HepG2 (cell line): ENCODE data around the gene WDCP. TPM values are rescaled to one million over a fixed set of nuclear protein-coding genes. Genes with fewer than 3 reads are reported as not detected.

Experiments used
- DMAP1 ChIP-seq: IDR thresholded peaks from 2 replicates; pipeline ENCODE4 v1.6.1; 2016
- DRAP1 ChIP-seq: IDR thresholded peaks from 2 replicates; pipeline ENCODE4 v1.6.1; 2016; ENCODE audit warnings: missing genetic modification reagents, missing compliant biosample characterization
- EED ChIP-seq: sonication (generic); formaldehyde crosslinking; IDR thresholded peaks from 2 replicates; pipeline ENCODE4 v1.5.0; 2020; ENCODE audit warnings: mild to moderate bottlenecking, missing genetic modification reagents
- ELF3 ChIP-seq: IDR thresholded peaks from 2 replicates; pipeline ENCODE4 v1.6.1; 2016; ENCODE audit warnings: missing genetic modification reagents, missing compliant biosample characterization
- ETV5 ChIP-seq: IDR thresholded peaks from 2 replicates; pipeline ENCODE4 v1.6.1; 2018; ENCODE audit warnings: missing biosample characterization, missing genetic modification reagents, inconsistent platforms, borderline replicate concordance
- KLF13 ChIP-seq: sonication (generic); formaldehyde crosslinking; IDR thresholded peaks from 2 replicates; pipeline ENCODE4 v1.4.0; 2020; ENCODE audit warnings: mild to moderate bottlenecking, missing genetic modification reagents
- MTA1 ChIP-seq: sonication (generic); formaldehyde crosslinking; IDR thresholded peaks from 2 replicates; pipeline ENCODE4 v1.4.0; 2020; ENCODE audit warnings: missing genetic modification reagents, mild to moderate bottlenecking, borderline replicate concordance
- MYC ChIP-seq: sonication (generic); formaldehyde crosslinking; IDR thresholded peaks from 2 replicates; pipeline ENCODE4 v1.9.0; 2021; ENCODE audit warnings: missing genetic modification reagents, borderline replicate concordance
- NFAT5 ChIP-seq: sonication (generic); formaldehyde crosslinking; IDR thresholded peaks from 2 replicates; pipeline ENCODE4 v1.4.0; 2020; ENCODE audit warnings: missing genetic modification reagents
- NONO ChIP-seq, 2 experiments: fragments of 450-650 bp in 1 of 2; sonication (generic) in 1 of 2; formaldehyde crosslinking in 1 of 2; IDR thresholded peaks in 1 of 2; conservative IDR thresholded peaks in 1 of 2; 2 replicates each; pipeline versions ENCODE4 v1.6.1 to v1.8.0; 2017 to 2022; ENCODE audit warnings: mild to moderate bottlenecking in 1 of 2, missing genetic modification reagents in 1 of 2, moderate library complexity in 1 of 2
- SP5 ChIP-seq: IDR thresholded peaks from 2 replicates; pipeline ENCODE4 v1.6.1; 2016; ENCODE audit warnings: low read depth, borderline replicate concordance
- SSRP1 ChIP-seq: IDR thresholded peaks from 2 replicates; pipeline ENCODE4 v1.6.1; 2016; ENCODE audit warnings: control low read depth
- TAF1 ChIP-seq: sonication (generic); formaldehyde crosslinking; IDR thresholded peaks from 2 replicates; pipeline ENCODE4 v1.4.0; 2020; ENCODE audit warnings: missing genetic modification reagents
- TGIF2 ChIP-seq: IDR thresholded peaks from 2 replicates; pipeline ENCODE4 v1.6.1; 2016; ENCODE audit warnings: control low read depth, missing compliant biosample characterization
- ZBTB26 ChIP-seq: IDR thresholded peaks from 2 replicates; pipeline ENCODE4 v1.6.1; 2016; ENCODE audit warnings: missing compliant biosample characterization, missing genetic modification reagents, borderline replicate concordance
- ZFP62 ChIP-seq: sonication (generic); formaldehyde crosslinking; IDR thresholded peaks from 2 replicates; pipeline ENCODE4 v1.4.0; 2020; ENCODE audit warnings: missing genetic modification reagents
- ZNF235 ChIP-seq: sonication (generic); formaldehyde crosslinking; IDR thresholded peaks from 2 replicates; pipeline ENCODE4 v1.8.1; 2023; ENCODE audit warnings: mild to moderate bottlenecking, missing genetic modification reagents, borderline replicate concordance
- ZNF329 ChIP-seq: sonication (generic); formaldehyde crosslinking; IDR thresholded peaks from 2 replicates; pipeline ENCODE4 v1.9.0; 2021; ENCODE audit warnings: low read depth, mild to moderate bottlenecking, missing genetic modification reagents
- ZNF362 ChIP-seq: sonication (generic); formaldehyde crosslinking; IDR thresholded peaks from 2 replicates; pipeline ENCODE4 v1.4.0; 2020; ENCODE audit warnings: missing genetic modification reagents, mild to moderate bottlenecking, borderline replicate concordance
- ZNF382 ChIP-seq: sonication (generic); formaldehyde crosslinking; IDR thresholded peaks from 2 replicates; pipeline ENCODE4 v1.5.0; 2020; ENCODE audit warnings: missing genetic modification reagents, mild to moderate bottlenecking, borderline replicate concordance
- ZNF496 ChIP-seq: sonication (generic); formaldehyde crosslinking; IDR thresholded peaks from 2 replicates; pipeline ENCODE4 v1.8.1; 2023; ENCODE audit warnings: mild to moderate bottlenecking, moderate library complexity, missing genetic modification reagents; ENCODE audit not compliant: insufficient replicate concordance
- ZNF772 ChIP-seq: sonication (generic); formaldehyde crosslinking; IDR thresholded peaks from 2 replicates; pipeline ENCODE4 v1.5.0; 2020; ENCODE audit warnings: mild to moderate bottlenecking, missing genetic modification reagents
- ZSCAN31 ChIP-seq: sonication (generic); formaldehyde crosslinking; IDR thresholded peaks from 2 replicates; pipeline ENCODE4 v1.5.0; 2020; ENCODE audit warnings: low read depth, mild to moderate bottlenecking, missing genetic modification reagents
- polyA plus RNA-seq, 8 experiments: library from polyadenylated mRNA; depleted of rRNA in 3 of 8; stranded (reverse) in 7 of 8; unstranded in 1 of 8; fragments of >200 nt; fragmentation: Illumina TruSeq in 4 of 8; extraction: Trizol in 4 of 8; gene quantifications; 2 replicates each; pipeline versions ENCODE4 v1.2.1 to v1.2.3, GENCODE V29; 2011 to 2016; ENCODE audit warnings: low read depth in 4 of 8, missing spikeins in 1 of 8, mixed read lengths in 1 of 8; ENCODE audit not compliant: insufficient read depth in 1 of 8
- total RNA-seq, 5 experiments: library from RNA; depleted of rRNA; stranded (reverse); fragments of >200 nt; fragmentation: Illumina TruSeq; extraction: Trizol; gene quantifications; 2 replicates each; pipeline ENCODE4 v1.2.3, GENCODE V29; 2016; ENCODE audit warnings: low read depth in 1 of 5

The WDCP gene
- total and polyA plus RNA-seq, 2 of the 13 experiments (the other 11 are each of a cell fraction or from before 2014, with no cell fraction given) = 17.4 to 22.6 TPM

GRCh38 chr2:24049485-24050021, 2.4 kb upstream of the WDCP start, which contains the start of gene FKBP1B (continued):
- TF ChIP-seq NFAT5 (no peak), ETV5 (CRISPR knock-in tag) (peak; percentile 30; the same call in 1 of the 2 replicates), NONO (IDR thresholded peaks at IDR 0.05) (no peak), NONO (CRISPR knock-in tag; conservative IDR thresholded peaks at IDR 0.05) (0 out of 2 replicates have a peak, but pooled peaks have one; percentile 10), ZNF329 (CRISPR knock-in tag) (peak; percentile 34; the same call in 1 of the 2 replicates), ZSCAN31 (CRISPR knock-in tag) (peak; percentile 69; the same call in 1 of the 2 replicates), ZFP62 (CRISPR knock-in tag) (no peak), SP5 (CRISPR knock-in tag) (peak; percentile 78), ZNF362 (CRISPR knock-in tag) (no peak), DRAP1 (CRISPR knock-in tag) (peak; percentile 84), KLF13 (CRISPR knock-in tag) (no peak), EED (0 out of 2 replicates have a peak, but pooled peaks have one; percentile 25), ZNF772 (CRISPR knock-in tag) (0 out of 2 replicates have a peak, but pooled peaks have one; percentile 21), MYC (CRISPR knock-in tag) (no peak), MTA1 (CRISPR knock-in tag) (peak; percentile 31; the same call in 1 of the 2 replicates), DMAP1 (CRISPR knock-in tag) (0 out of 2 replicates have a peak, but pooled peaks have one; percentile 2), SSRP1 (CRISPR knock-in tag) (no peak), TGIF2 (CRISPR knock-in tag) (peak; percentile 45; the same call in 1 of the 2 replicates), ZBTB26 (0 out of 2 replicates have a peak, but pooled peaks have one; percentile 9), ZNF496 (no peak), TAF1 (CRISPR knock-in tag) (peak; percentile 78), ZNF382 (no peak), ZNF235 (no peak), ELF3 (CRISPR knock-in tag) (0 out of 2 replicates have a peak, but pooled peaks have one; percentile 44)
